GM13977 (cell line): ENCODE data around the gene GPANK1.

Source experiments
- DNase-seq: peaks from one replicate; pipeline ENCODE4 v3.0.0; 2012; ENCODE audit warnings: low spot score
- in situ Hi-C: fragments of 300-500 bp; cut with MboI; formaldehyde crosslinking; loops from one replicate; pipeline ENCODE4 v1.12.0; 2022; ENCODE audit warnings: low sequenced_read_pairs, low pct_unique_long_range_greater_than_20kb, mixed read lengths, inconsistent platforms; ENCODE audit not compliant: unreplicated experiment
- TF ChIP-seq, protein P1 (sequence below): IDR thresholded peaks from 2 replicates; pipeline ENCODE4 v1.5.1; 2012; ENCODE audit warnings: mild to moderate bottlenecking, control low read depth; ENCODE audit not compliant: insufficient read depth; ENCODE audit errors: extremely low read depth, missing control alignments

GPANK1 gene

DNA sequence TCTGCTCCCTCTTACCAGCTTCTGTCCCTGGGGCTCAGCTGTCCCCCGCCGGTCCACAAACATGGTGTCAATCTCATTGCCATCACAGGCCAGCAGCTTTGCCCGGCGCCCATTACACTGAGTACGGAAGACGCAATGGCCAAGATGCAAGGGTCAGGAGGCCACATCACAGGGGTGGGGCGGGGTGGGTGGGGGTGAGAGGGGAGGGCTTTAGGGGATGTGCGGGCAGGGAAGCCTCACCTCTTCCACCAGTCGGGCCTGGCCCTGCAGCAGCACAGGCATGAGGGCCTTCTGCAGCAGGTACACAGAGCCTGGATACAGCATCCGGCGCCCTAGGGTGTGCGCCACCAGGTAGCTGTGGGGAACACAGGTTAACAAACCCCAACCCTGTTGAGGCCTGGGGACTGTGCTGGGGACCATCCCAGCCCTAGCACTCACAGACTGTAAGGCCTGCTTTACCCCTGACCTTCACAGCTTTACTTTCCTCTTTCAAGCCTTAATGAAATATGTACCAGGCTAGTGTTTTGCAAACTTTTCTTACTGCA is 26.8 kb upstream of the GPANK1 start:
- in situ Hi-C loops, result no loop called here
- no peak for DNase-seq
- TF ChIP-seq, protein P1, sequence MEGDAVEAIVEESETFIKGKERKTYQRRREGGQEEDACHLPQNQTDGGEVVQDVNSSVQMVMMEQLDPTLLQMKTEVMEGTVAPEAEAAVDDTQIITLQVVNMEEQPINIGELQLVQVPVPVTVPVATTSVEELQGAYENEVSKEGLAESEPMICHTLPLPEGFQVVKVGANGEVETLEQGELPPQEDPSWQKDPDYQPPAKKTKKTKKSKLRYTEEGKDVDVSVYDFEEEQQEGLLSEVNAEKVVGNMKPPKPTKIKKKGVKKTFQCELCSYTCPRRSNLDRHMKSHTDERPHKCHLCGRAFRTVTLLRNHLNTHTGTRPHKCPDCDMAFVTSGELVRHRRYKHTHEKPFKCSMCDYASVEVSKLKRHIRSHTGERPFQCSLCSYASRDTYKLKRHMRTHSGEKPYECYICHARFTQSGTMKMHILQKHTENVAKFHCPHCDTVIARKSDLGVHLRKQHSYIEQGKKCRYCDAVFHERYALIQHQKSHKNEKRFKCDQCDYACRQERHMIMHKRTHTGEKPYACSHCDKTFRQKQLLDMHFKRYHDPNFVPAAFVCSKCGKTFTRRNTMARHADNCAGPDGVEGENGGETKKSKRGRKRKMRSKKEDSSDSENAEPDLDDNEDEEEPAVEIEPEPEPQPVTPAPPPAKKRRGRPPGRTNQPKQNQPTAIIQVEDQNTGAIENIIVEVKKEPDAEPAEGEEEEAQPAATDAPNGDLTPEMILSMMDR, result no peak

DNA sequence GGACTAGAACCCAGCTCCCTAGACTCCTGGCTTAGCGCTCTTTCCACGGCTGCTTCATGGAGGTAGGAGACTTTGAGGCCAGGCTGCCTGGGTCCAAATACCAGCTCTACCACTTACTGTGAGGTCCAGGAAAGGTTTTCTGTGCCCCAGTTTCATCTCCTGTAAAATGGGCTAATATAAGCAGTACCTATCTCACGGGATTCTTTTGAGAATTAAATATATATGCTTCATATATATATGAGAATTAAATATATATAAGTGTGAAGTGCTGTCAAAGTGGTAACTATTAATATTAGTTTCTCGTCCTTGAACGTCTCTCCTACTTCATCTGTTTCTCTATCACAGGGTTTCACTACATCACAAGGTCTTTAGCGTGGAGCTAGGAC is 26.3 kb upstream of the GPANK1 start:
- no peak for DNase-seq
- TF ChIP-seq, protein P1, result no peak
- in situ Hi-C loops, result no loop called here

DNA sequence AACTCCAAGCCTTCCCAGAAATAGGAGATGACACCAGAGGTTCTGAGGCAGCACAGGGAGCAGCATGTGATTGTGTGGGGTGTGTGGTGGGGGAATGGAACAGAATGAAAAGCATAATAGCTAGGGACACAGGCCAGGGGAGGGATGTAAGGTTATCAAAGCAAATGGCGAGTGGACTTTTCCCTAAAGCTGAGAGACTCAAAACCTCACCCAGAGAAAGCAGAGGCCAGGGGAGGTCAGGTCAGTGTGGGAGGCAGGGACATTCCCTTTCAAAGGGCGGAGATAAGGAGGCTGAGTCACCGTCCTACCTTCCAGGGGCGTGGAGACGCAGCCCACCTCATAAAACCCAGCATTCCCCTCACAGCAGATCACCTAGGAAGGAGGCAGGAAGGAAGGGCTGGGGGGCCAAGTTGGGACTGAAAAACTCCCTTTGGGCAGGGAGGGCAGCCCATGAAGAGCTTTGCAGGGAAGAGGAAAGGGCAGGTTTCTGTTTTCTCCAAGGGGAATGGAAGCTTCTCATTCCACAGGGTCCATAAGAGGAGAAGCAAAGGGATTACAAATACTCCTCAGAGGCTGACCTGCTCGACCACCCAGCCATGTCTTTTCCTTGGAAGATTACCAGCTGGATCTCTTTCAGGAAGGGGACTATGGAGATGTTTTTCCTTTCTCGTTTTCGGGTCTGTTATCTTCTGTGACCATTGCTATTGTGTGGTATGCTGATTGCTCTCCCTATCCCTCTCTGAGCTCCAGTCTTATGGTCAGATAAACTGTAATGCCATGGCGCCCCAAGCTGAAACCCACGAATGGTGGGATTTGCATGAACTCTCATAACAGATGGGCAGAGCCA is 25.7 kb upstream of the GPANK1 start:
- in situ Hi-C loops, result no loop called here
- TF ChIP-seq, protein P1, result no peak
- no peak for DNase-seq

DNA sequence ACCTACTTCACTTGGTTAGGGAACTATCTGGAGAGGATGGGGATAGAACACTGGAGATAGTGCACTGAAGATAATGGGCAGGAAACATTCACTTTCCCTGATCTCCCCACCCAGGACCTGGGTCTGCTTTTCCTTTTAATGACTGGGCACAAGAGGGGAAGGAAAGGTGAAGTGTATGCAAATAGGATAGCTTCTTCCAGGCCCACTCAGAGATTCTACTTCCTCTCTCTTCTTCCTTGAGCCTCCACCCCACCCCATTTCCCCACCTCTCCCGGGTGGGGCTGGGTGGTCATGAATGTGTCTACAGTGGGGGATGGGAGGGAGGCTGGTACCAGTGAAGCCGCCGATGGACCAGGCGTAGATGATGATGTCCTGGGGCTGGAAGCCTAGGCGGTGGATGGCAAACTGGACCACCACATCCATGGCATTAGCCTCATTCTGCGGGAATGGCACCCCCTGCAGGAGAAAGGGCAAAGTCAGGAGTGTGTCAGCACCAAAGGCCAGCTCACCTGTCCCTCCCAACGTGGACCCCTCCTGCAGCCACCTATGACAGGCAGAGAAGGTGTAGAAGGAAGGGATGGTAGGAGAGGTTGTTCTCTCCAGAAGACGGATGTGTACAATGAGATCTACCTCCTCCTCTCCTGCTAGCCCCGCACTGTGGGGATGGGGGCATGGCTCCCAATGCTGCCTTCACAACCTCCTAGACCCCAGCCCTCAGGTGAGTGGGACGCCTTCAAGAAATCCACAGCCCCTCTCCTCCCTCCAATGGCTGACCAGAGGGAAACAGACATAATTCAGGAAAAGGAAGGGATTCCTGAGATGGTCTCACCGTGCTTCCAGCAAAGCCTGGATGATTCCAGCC is 24.7 kb upstream of the GPANK1 start:
- in situ Hi-C loops, result no loop called here
- DNase-seq, result no peak
- TF ChIP-seq, protein P1, result peak; percentile 48

DNA sequence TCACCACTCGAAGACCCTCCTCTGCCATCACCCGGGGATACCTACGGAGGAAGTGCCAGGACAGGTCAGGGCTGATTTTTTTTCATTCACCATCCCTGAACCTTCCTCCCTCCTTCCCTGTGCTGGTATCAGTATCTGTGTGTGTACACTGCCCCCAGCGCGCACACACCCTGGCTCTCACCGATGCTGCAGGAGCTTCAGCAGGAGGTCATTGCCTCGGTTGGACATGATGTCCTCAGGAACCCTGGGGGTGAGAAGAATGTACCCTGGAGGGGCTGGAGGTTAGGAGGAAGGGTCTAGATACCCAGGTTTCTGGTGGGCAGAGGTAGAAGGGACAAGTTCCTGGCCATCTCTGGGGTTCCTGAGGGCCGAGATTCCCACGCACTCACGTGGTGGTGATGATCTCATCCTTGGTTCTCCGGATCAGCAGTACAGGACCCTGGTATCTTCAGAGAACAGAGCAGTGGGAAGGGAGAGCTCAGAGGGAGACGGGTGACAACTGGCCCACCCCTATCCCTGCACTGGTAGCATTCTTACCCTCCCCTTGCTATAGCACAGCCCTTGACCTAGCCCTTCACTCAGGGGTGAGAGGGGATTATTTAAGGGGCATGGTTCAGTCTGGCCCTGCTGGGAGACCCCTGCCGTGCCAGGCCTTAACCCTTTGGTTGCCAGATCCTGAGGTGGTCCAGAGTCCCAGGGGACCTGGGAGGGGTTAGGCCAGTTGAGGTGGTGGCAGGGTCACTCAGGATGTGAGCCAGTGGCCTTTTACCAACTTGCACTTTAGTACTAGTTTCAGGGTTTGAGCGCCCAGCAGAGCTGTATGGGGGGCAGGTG is 23.3 kb upstream of the GPANK1 start:
- in situ Hi-C loops, result no loop called here
- TF ChIP-seq, protein P1, result no peak
- no peak for DNase-seq

DNA sequence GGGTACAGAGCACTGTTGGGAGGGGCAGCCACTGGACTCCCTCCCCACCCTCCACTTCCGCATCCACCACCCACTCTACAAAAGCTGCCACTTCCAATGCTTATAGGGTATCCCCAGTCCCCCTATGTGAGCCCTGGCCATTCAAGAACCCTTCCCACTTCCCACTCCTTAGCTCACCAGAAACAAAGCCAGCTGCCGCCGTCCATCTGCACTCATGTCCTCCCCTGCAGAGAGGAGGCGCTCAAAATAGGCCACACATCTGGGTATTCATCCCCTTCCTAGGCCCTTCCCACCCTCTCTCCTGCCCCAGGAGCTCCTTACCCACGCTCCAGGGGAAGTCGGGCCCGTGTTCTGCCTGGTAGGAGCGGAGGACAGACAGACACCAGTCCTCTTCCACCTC is 22.5 kb upstream of the GPANK1 start:
- no peak for DNase-seq
- in situ Hi-C loops, result no loop called here
- TF ChIP-seq, protein P1, result no peak
